ENCODE data around the gene FAM3A. TPM values are rescaled to one million over a fixed set of nuclear protein-coding genes. Genes with fewer than 3 reads are reported as not detected.
A peak's percentile ranks its signal among the peaks of the same experiment; 100 is the strongest.

FAM3A gene
- total and polyA plus RNA-seq, 9 of the 15 experiments (the other 6 are each of a cell fraction or from before 2014, with no cell fraction given), result 0.75 to 70.6 (median 27.0) TPM

GRCh38 chrX:154486052-154486395 lies 30.0 kb downstream of the FAM3A start:
- CTCF ChIA-PET (ENCODE audit: low intra/inter-chr PET ratio), result no interaction called here
- peak; percentile 1; the same call in 1 of the 3 replicates for ATAC-seq
- H3K4me1 ChIP-seq (replicated peaks in 1 of 2; ENCODE audit: control insufficient read depth in 2 of 2, insufficient read depth in 2 of 2, low read length in 2 of 2), result peaks cover 44 to 87% of the 10 kb centered on the region in 2 experiments
- peak; percentile 73; the same call in 1 of the 2 replicates for TF ChIP-seq ERF (CRISPR knock-in tag; IDR thresholded peaks at IDR 0.05)
- no peak for TF ChIP-seq NR1H2 (CRISPR knock-in tag; IDR thresholded peaks at IDR 0.05)
- TF ChIP-seq FIP1L1 (IDR thresholded peaks at IDR 0.05; ENCODE audit: low read depth, low read length, poor library complexity, severe bottlenecking), result peak; percentile 55
- TF ChIP-seq, protein P1, sequence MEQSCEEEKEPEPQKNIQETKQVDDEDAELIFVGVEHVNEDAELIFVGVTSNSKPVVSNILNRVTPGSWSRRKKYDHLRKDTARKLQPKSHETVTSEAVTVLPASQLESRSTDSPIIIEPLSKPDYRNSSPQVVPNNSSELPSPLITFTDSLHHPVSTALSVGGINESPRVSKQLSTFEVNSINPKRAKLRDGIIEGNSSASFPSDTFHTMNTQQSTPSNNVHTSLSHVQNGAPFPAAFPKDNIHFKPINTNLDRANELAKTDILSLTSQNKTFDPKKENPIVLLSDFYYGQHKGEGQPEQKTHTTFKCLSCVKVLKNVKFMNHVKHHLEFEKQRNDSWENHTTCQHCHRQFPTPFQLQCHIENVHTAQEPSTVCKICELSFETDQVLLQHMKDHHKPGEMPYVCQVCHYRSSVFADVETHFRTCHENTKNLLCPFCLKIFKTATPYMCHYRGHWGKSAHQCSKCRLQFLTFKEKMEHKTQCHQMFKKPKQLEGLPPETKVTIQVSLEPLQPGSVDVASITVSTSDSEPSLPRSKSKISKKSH (CRISPR knock-in tag; IDR thresholded peaks at IDR 0.05), result no peak
- TF ChIP-seq ZNF592 (IDR thresholded peaks at IDR 0.05), result peak; percentile 89; the same call in 1 of the 2 replicates
- no peak for TF ChIP-seq ZNF77 (CRISPR knock-in tag; IDR thresholded peaks at IDR 0.05)
- no peak for TF ChIP-seq ZBTB1 (CRISPR knock-in tag; IDR thresholded peaks at IDR 0.05; ENCODE audit: borderline replicate concordance, low read depth)

More at GRCh38 chrX:154486052-154486395, 30.0 kb downstream of the FAM3A start:
- FAIRE-seq (no peak), DNase-seq (ENCODE audit: extremely low read depth in 1 of 4, low spot score in 3 of 4) (peak in 2 of 4 experiments; percentile 27 to 35)
- Histone ChIP-seq H3K27me3 (ENCODE audit: control insufficient read depth in 2 of 2, insufficient read depth in 2 of 2, low read length in 2 of 2) (no peaks in the 10 kb centered on the region), H3K4me2 (ENCODE audit: insufficient read depth, low read length) (peak overlapping the region; percentile 91), H3K9me1 (ENCODE audit: control insufficient read depth, insufficient read depth, low read length) (no peaks in the 10 kb centered on the region), H2AFZ (ENCODE audit: low read depth, low read length) (no peak overlapping the region), H3K79me2 (ENCODE audit: control insufficient read depth, insufficient read depth, low read length) (peaks cover 67% of the 10 kb centered on the region), H3K9me3 (replicated peaks; ENCODE audit: control insufficient read depth, insufficient read depth, low read depth, low read length) (no peaks in the 10 kb centered on the region), H3K9ac (ENCODE audit: insufficient read depth in 1 of 2, low read depth in 2 of 2, low read length in 2 of 2) (peak overlapping the region; percentile 84 to 97), H4K20me1 (replicated peaks; ENCODE audit: control insufficient read depth, insufficient read depth, low read length) (peaks cover 7% of the 10 kb centered on the region; the same call in 1 of the 2 replicates), H3K4me3 (peak overlapping the region; percentile 83), H3K27ac (ENCODE audit: extremely low read depth, low read depth, low read length) (peak overlapping the region; percentile 87), H3K36me3 (ENCODE audit: control insufficient read depth, insufficient read depth, low read length) (peaks cover 50% of the 10 kb centered on the region)
- in situ Hi-C loops (cut with MboI) (no loop called here), intact Hi-C loops (cut with micrococcal nuclease) (loop anchor here (5.0 kb wide), 1 partner anchor 89 kb away; the partner anchor contains the start of gene RPL10)
- WGBS (ENCODE audit: insufficient coverage, low coverage, missing lambda C conversion rate), result 2% methylated on average over 17 of the region's 35 CpGs
- BruUV-seq (replicated peaks), result no TSS peak
- POLR2A ChIA-PET, result interaction anchor here (0.7 to 2.1 kb wide), 4 partner anchors 9 to 88 kb away, joined by 3 to 10 read pairs (median 6); partner anchors contain the start of gene RPL10
